Ovary (tissue), 3 donors: ENCODE data around the gene PYDC1.

ENCODE experiments used
- EP300 ChIP-seq: sonication (generic); formaldehyde crosslinking; IDR thresholded peaks from one replicate; pipeline ENCODE4 v1.6.1; 2017; ENCODE audit warnings: antibody characterized with exemption
- TF ChIP-seq, protein P1 (sequence below), 3 donors: fragments of 450-650 bp in 2 of 3; fragments of 200-600 bp in 1 of 3; IDR thresholded peaks; one replicate each; pipeline versions ENCODE4 v1.5.1 to v1.8.0; 2016 to 2022; ENCODE audit warnings: antibody characterized with exemption in 3 of 3, mild to moderate bottlenecking in 1 of 3
- donor health status: DM: no; HTN: no; CAD: no.

DNA sequence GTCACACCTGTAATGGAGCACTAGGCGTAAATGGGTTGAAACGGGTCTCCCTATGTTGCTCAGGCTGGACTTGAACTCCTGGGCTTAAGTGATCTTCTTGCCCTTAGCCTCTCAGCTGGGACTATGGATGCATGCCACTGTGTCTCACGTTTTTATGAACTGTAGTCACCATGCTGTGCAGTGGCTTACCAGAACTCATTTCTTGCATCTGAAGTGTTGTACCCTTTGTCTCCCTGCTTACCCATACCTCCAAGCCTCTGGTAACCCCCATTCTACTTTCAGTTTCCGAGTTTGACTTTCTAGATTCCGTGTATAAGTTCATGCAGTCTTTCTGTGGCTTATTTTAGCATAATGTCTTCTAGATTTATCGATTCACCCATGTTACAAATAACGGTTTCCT is 22.0 kb downstream of the PYDC1 start:
- TF ChIP-seq, protein P1, sequence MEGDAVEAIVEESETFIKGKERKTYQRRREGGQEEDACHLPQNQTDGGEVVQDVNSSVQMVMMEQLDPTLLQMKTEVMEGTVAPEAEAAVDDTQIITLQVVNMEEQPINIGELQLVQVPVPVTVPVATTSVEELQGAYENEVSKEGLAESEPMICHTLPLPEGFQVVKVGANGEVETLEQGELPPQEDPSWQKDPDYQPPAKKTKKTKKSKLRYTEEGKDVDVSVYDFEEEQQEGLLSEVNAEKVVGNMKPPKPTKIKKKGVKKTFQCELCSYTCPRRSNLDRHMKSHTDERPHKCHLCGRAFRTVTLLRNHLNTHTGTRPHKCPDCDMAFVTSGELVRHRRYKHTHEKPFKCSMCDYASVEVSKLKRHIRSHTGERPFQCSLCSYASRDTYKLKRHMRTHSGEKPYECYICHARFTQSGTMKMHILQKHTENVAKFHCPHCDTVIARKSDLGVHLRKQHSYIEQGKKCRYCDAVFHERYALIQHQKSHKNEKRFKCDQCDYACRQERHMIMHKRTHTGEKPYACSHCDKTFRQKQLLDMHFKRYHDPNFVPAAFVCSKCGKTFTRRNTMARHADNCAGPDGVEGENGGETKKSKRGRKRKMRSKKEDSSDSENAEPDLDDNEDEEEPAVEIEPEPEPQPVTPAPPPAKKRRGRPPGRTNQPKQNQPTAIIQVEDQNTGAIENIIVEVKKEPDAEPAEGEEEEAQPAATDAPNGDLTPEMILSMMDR (IDR thresholded peaks at IDR 0.05): no peak
- no peak for TF ChIP-seq EP300
